NCI-H1694 treated with DMSO at 0.1 percent for 48 hours (cell line): ENCODE results near the gene PEX26.
"Not testable (repeated sequence)": the region's sequence is repeated elsewhere in the genome, so short reads cannot be mapped to it uniquely, and the experiment has no call there.

ENCODE experiments used
- DNase-seq: peaks from one replicate; lab custom pipeline; 2025; lab: John Stamatoyannopoulos, UW

PEX26 gene

GRCh38 chr22:18096823-18097222 lies 19.0 kb downstream of the PEX26 start:
- DNase-seq: no peak

- DNase-seq: no peak
Measured at GRCh38 chr22:18100781-18101180, 23.0 kb downstream of the PEX26 start.

- no peak for DNase-seq
Measured at GRCh38 chr22:18101536-18101935, 23.7 kb downstream of the PEX26 start.

GRCh38 chr22:18103527-18104269 lies 25.9 kb downstream of the PEX26 start:
- DNase-seq: no peak

GRCh38 chr22:18104566-18104965 lies 26.8 kb downstream of the PEX26 start:
- no peak for DNase-seq

- DNase-seq: not testable (repeated sequence)
Measured at GRCh38 chr22:18105981-18106380, 28.2 kb downstream of the PEX26 start.

- DNase-seq: not testable (repeated sequence)
Measured at GRCh38 chr22:18106550-18107341, 29.0 kb downstream of the PEX26 start.

GRCh38 chr22:18108187-18108586 lies 30.4 kb downstream of the PEX26 start:
- DNase-seq: no peak

- no peak for DNase-seq
Measured at GRCh38 chr22:18109410-18110193, 31.8 kb downstream of the PEX26 start.

GRCh38 chr22:18110194-18110953 lies 32.6 kb downstream of the PEX26 start, which contains the start of gene TUBA8:
Gene TUBA8 (plus strand): TSS chr22:18110809. CDS start chr22:18110866, 57 bp downstream.
- peak; percentile 12 for DNase-seq

GRCh38 chr22:18110954-18111758 lies 33.4 kb downstream of the PEX26 start:
- DNase-seq: no peak

- DNase-seq: no peak
Measured at GRCh38 chr22:18111759-18112330, 34.1 kb downstream of the PEX26 start.

- no peak for DNase-seq
Measured at GRCh38 chr22:18112440-18112839, 34.6 kb downstream of the PEX26 start.

GRCh38 chr22:18113680-18114394 lies 36.0 kb downstream of the PEX26 start:
- DNase-seq: no peak

- DNase-seq: no peak
Measured at GRCh38 chr22:18114495-18114894, 36.7 kb downstream of the PEX26 start.

- no peak for DNase-seq
Measured at GRCh38 chr22:18114976-18115652, 37.3 kb downstream of the PEX26 start.

- no peak for DNase-seq
Measured at GRCh38 chr22:18115906-18116371, 38.1 kb downstream of the PEX26 start.

GRCh38 chr22:18116634-18117033 lies 38.8 kb downstream of the PEX26 start:
- no peak for DNase-seq

- DNase-seq: no peak
Measured at GRCh38 chr22:18118345-18118915, 40.6 kb downstream of the PEX26 start.
